Thoracic aorta (tissue), 2 donors: ENCODE measurements around the gene CNTN1. TPM values are rescaled to one million over a fixed set of nuclear protein-coding genes. Genes with fewer than 3 reads are reported as not detected.

Experiments
- ATAC-seq: fragments of 150-250 bp; one replicate; pipeline ENCODE4 v1.8.0; 2017; ENCODE audit warnings: low read depth; ENCODE audit not compliant: insufficient number of reproducible peaks, low FRiP score
- DNase-seq: peaks from one replicate; pipeline ENCODE4 v3.0.0-alpha.2; 2020; ENCODE audit warnings: low spot score
- H3K27ac ChIP-seq, 2 donors: fragments of 200-600 bp; sonication (generic); 1 replicate in 1 of 2; 2 replicates in 1 of 2; pipeline ENCODE4 v1.5.1; 2016; ENCODE audit warnings: mild to moderate bottlenecking in 2 of 2, moderate library complexity in 2 of 2
- H3K27me3 ChIP-seq: fragments of 200-600 bp; sonication (generic); replicated peaks from 2 replicates; pipeline ENCODE4 v1.6.0; 2016; ENCODE audit warnings: mild to moderate bottlenecking; ENCODE audit not compliant: insufficient read depth
- H3K36me3 ChIP-seq: fragments of 200-600 bp; sonication (generic); one replicate; pipeline ENCODE4 v1.5.1; 2016
- H3K4me1 ChIP-seq, 2 donors: fragments of 200-600 bp; sonication (generic); 1 replicate in 1 of 2; 2 replicates in 1 of 2; pipeline versions ENCODE4 v1.5.1 to v1.6.0; 2016; ENCODE audit warnings: low read depth in 2 of 2, mild to moderate bottlenecking in 1 of 2; ENCODE audit not compliant: control insufficient read depth in 1 of 2
- H3K4me3 ChIP-seq: fragments of 200-600 bp; sonication (generic); 2 replicates; pipeline ENCODE4 v1.5.1; 2016; ENCODE audit warnings: mild to moderate bottlenecking
- H3K9me3 ChIP-seq: fragments of 200-600 bp; sonication (generic); 2 replicates; pipeline ENCODE4 v1.5.1; 2016
- CTCF ChIP-seq: fragments of 200-600 bp; sonication (generic); IDR thresholded peaks from one replicate; pipeline ENCODE4 v1.5.1; 2019; ENCODE audit warnings: antibody characterized with exemption
- total RNA-seq, 2 donors: library from RNA; depleted of rRNA; stranded (reverse); fragments of >200 nt; gene quantifications; one replicate each; pipeline versions ENCODE4 v1.1.0 to v1.2.3, GENCODE V29; 2016

CNTN1 gene
- total RNA-seq, 2 donors from 2014 or later = 16.1 to 42.8 TPM

DNA sequence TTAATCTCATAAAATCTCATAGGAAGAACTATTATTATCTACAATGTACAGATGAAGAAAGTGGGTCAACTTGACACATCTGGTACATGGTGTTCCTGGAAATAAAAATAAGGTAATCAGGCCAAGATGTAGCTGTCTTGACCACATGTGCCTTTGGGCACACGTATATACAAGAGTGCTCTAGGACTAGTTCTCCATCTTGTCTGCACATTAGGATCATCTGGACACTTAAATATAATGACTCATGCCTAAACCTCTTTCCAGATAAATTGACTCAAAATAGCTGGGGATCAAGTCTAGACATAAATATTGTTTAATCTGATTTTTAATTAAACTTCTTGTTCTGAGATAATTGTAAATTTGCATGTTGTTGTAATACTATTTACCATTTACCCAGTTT lies 182.6 kb downstream of the CNTN1 start:
- H3K27ac ChIP-seq = no peak overlapping the region
- no peaks in the 10 kb centered on the region for H3K27me3 ChIP-seq
- no peaks in the 10 kb centered on the region for H3K4me1 ChIP-seq
- no peak for TF ChIP-seq CTCF
- no peaks in the 10 kb centered on the region for H3K9me3 ChIP-seq
- no peak for DNase-seq
- no peak for ATAC-seq
- H3K36me3 ChIP-seq = no peaks in the 10 kb centered on the region
- H3K4me3 ChIP-seq = no peak overlapping the region

GRCh38 chr12:40889329-40889728 lies 197.1 kb downstream of the CNTN1 start:
- H3K9me3 ChIP-seq = no peaks in the 10 kb centered on the region
- no peaks in the 10 kb centered on the region for H3K27me3 ChIP-seq
- ATAC-seq (no peak), DNase-seq (no peak)
- no peak overlapping the region for H3K4me3 ChIP-seq
- TF ChIP-seq CTCF = no peak
- no peaks in the 10 kb centered on the region for H3K36me3 ChIP-seq
- no peak overlapping the region for H3K27ac ChIP-seq
- no peaks in the 10 kb centered on the region for H3K4me1 ChIP-seq

GRCh38 chr12:40892528-40892927 lies 200.3 kb downstream of the CNTN1 start:
- no peaks in the 10 kb centered on the region for H3K36me3 ChIP-seq
- no peaks in the 10 kb centered on the region for H3K27me3 ChIP-seq
- no peak for TF ChIP-seq CTCF
- ATAC-seq = no peak
- no peak overlapping the region for H3K27ac ChIP-seq
- no peaks in the 10 kb centered on the region for H3K9me3 ChIP-seq
- H3K4me3 ChIP-seq = no peak overlapping the region
- H3K4me1 ChIP-seq = no peaks in the 10 kb centered on the region
- no peak for DNase-seq

- Histone ChIP-seq H3K27ac (no peak overlapping the region), H3K4me1 (no peaks in the 10 kb centered on the region), H3K9me3 (no peaks in the 10 kb centered on the region), H3K4me3 (no peak overlapping the region), H3K27me3 (no peaks in the 10 kb centered on the region), H3K36me3 (no peaks in the 10 kb centered on the region)
- DNase-seq = no peak
- no peak for ATAC-seq
- TF ChIP-seq CTCF = no peak
These were observed 206.3 kb downstream of the CNTN1 start for GRCh38 chr12:40898505-40898904.

DNA sequence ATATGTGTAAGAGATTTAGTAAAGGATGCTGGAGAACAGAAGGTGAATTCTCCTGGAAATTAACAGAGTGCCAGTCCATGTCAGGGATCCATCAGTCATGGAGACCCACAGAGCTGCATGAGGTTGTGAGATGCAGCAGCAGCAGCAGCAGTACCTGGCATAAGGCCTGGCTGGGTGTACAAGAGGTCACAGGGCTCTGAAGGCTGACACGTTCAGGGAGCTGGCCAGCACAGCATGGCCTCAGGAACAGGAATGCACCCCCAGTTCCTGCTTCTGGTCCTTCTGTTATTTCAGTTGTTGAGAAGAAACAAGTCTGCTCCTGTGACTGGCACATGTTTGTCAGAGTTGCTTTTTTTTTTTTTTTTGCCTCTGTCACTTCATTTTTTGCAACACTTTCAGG lies 210.8 kb downstream of the CNTN1 start:
- no peak for ATAC-seq

More for the DNA sequence above, 210.8 kb downstream of the CNTN1 start:
- no peak for TF ChIP-seq CTCF
- Histone ChIP-seq H3K4me1 (no peaks in the 10 kb centered on the region), H3K36me3 (no peaks in the 10 kb centered on the region), H3K27me3 (no peaks in the 10 kb centered on the region), H3K4me3 (no peak overlapping the region), H3K9me3 (no peaks in the 10 kb centered on the region), H3K27ac (no peak overlapping the region)
- DNase-seq = no peak
